Choroid plexus epithelial cell (primary cell): ENCODE measurements around the gene LPP.

Experiments
- DNase-seq: peaks from one replicate; pipeline ENCODE4 v3.0.0-alpha.2; 2010; ENCODE audit warnings: low read depth
- H3K4me3 ChIP-seq: 2 replicates; pipeline ENCODE4 v1.5.1; 2011; ENCODE audit warnings: low read depth, mild to moderate bottlenecking, control low read depth, low read length, moderate library complexity
- TF ChIP-seq, protein P1 (sequence below): conservative IDR thresholded peaks from 2 replicates; pipeline ENCODE4 v1.5.1; 2011; ENCODE audit warnings: low read depth, mild to moderate bottlenecking, control low read depth, inconsistent platforms, low read length, moderate library complexity

The LPP gene

DNA sequence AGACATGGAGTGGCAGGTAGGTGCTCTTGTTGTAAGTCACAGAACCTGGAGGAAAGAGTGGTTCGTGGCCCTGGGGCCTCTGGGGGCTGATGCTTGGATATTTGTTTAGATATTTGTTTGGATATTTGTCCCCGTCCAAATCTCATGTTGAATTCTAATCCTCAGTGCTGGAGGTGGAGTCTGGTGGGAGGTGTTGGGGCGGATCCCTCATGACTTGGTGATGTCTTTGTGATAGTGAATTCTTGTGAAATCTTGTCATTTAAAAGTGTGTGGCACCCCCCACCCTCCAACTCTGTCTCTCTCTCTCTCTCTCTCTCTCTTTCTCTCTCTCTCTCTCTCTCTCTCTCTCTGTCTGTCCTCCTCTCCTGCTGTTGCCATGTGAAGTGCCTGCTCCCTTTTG lies 122.4 kb downstream of the LPP start:
- no peak for DNase-seq
- H3K4me3 ChIP-seq = no peak overlapping the region
- TF ChIP-seq, protein P1, sequence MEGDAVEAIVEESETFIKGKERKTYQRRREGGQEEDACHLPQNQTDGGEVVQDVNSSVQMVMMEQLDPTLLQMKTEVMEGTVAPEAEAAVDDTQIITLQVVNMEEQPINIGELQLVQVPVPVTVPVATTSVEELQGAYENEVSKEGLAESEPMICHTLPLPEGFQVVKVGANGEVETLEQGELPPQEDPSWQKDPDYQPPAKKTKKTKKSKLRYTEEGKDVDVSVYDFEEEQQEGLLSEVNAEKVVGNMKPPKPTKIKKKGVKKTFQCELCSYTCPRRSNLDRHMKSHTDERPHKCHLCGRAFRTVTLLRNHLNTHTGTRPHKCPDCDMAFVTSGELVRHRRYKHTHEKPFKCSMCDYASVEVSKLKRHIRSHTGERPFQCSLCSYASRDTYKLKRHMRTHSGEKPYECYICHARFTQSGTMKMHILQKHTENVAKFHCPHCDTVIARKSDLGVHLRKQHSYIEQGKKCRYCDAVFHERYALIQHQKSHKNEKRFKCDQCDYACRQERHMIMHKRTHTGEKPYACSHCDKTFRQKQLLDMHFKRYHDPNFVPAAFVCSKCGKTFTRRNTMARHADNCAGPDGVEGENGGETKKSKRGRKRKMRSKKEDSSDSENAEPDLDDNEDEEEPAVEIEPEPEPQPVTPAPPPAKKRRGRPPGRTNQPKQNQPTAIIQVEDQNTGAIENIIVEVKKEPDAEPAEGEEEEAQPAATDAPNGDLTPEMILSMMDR = no peak

DNA sequence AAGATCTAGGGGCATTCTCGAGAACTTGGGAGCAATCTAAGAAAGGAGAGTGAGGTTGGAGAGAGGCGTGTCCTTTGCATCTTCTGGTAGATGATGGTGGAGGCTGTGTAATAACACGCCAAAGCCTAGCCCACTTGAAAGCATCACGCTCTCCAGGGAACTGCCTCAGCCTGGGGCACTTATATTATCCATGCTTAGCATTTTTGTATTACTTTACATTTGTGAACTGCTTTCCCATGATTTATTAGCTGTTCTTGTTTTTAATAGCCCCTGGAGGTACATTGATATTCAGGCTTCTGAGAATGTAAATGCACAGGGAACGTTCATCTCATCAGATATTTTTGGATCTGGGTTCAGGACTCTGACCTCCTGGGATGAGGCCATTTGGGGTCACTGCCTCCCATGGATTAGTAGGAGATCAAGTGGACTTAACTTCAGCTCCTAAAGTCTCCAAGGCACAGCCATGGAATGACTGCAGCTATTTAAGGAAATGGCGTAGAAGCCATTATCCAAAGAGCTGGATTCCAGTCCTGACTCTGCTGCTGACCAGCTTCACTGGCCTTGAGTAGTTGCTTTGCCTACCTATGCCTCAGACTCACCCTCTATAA lies 124.9 kb downstream of the LPP start:
- TF ChIP-seq, protein P1 = no peak
- no peak overlapping the region for H3K4me3 ChIP-seq
- DNase-seq = no peak

DNA sequence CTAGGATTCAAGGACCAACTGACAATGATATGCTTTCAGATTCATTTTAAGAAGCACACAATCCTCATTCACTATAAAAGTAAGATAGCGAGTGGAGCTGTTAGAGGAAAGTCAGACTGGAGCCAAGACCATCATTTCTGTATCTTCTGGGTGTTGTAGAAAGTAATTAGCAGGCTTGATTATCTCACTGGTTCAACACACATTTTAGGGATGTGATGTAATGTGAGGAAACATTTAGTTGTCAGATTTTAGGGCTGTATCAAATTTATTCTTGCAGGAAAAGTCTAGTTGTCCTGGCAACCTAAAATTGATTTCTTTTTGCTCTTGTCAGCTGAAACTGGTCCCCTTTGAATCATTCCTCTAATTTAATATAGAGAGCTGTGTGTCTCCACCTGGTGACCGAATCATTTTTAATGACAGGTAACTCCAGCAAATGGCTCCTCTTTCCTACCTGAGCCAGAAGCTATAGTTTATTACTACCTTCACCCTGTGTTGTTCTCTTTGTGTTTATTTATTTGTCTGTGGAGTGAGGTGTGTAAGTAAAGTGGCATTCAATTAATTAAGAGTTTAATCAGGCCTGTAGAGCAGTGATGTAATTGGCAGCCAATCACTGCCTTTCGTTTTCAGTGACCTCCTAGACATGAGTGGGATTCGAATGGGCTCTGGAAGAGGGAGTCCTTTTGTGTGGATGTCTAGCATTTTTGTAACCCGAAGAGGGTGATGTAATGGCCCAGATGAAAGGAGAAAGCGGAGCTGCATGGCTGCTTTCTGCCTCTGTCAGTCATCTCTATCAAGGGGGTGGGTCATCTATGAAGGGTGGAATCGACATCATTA lies 125.8 kb downstream of the LPP start:
- H3K4me3 ChIP-seq = no peak overlapping the region
- TF ChIP-seq, protein P1 = no peak
- DNase-seq = no peak

DNA sequence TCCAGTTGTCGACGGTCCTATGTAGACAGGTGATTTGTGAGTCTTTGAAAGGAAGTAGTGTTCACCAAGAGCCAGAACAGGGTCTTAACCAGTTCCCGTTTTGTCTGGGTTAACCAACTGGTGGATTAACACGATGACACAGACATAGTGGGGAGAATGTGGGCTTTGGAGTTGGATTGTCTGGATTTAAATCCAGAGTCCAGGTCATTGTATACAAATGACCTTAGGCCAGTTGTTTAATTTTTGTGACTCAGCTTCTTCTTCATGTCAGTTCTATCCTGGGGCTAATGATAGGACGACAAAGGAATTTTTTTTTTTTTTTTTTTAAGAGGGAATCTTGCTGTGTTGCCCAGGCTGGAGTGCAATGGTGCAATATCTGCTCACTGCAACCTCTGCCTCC lies 126.7 kb downstream of the LPP start:
- no peak overlapping the region for H3K4me3 ChIP-seq
- TF ChIP-seq, protein P1 = no peak
- DNase-seq = no peak

DNA sequence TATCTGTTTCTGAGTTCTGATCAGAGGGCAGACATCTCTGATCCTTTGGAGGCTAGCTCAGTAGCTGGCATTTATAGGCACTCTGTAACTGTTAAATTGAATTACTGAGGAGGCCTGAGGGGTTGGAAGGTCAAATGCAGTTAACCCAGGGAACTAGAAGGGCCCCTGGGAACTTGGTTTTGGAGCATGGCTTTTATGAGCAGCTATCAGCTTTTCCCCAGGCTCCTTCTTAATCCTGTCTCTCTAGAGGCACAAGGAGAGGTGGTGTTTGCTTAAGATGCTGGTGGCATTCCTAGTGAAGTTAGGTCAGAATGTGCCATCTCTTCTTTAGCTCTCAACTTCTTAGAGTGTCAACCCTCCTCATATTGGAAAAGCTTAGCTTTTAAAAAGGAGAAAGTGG lies 128.9 kb downstream of the LPP start:
- no peak for DNase-seq
- TF ChIP-seq, protein P1 = no peak

DNA sequence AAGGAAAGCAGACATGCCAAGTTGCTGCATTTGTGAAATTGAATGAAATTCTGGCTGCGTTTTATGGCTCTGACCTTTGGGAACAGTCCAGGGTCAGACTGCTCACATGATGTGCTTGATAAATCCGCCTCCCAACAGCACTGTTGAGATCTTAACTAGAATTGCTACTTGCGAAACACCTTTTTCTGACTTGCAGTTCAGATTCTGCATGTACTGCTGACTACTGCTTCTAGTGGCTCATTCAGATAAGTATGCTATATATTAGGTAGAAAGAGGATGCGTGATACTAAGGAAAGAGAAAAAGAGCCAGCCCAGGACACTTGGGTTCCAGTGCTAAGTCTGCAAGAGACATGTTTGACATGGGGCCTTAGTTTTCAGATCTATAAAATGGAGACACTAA lies 129.4 kb downstream of the LPP start:
- TF ChIP-seq, protein P1 = peak; percentile 45
- peak; percentile 86 for DNase-seq
- H3K4me3 ChIP-seq = no peak overlapping the region

More for the DNA sequence above, 128.9 kb downstream of the LPP start:
- no peak overlapping the region for H3K4me3 ChIP-seq
